WTC11 (cell line): ENCODE data around the gene COL5A1.

ENCODE experiments used
- AFF4 ChIP-seq: sonication (generic); formaldehyde crosslinking; IDR thresholded peaks from 2 replicates; pipeline ENCODE4 v1.8.1; 2023; ENCODE audit warnings: mild to moderate bottlenecking, missing genetic modification reagents, borderline replicate concordance
- ATF6 ChIP-seq: sonication (generic); formaldehyde crosslinking; IDR thresholded peaks from 2 replicates; pipeline ENCODE4 v1.8.1; 2023; ENCODE audit warnings: mild to moderate bottlenecking, missing genetic modification reagents
- CREB1 ChIP-seq: sonication (generic); formaldehyde crosslinking; IDR thresholded peaks from 2 replicates; pipeline ENCODE4 v1.8.0; 2023; ENCODE audit warnings: mild to moderate bottlenecking, missing genetic modification reagents
- CREM ChIP-seq: sonication (generic); formaldehyde crosslinking; IDR thresholded peaks from 2 replicates; pipeline ENCODE4 v1.8.1; 2022; ENCODE audit warnings: mild to moderate bottlenecking, missing genetic modification reagents, moderate library complexity
- CTCF ChIP-seq: fragments of 200-600 bp; IDR thresholded peaks from 2 replicates; pipeline ENCODE4 v1.8.0; 2022; ENCODE audit warnings: antibody characterized with exemption
- MAX ChIP-seq: sonication (generic); formaldehyde crosslinking; IDR thresholded peaks from 2 replicates; pipeline ENCODE4 v1.8.0; 2022; ENCODE audit warnings: mild to moderate bottlenecking, missing genetic modification reagents
- NFE2L1 ChIP-seq: sonication (generic); formaldehyde crosslinking; IDR thresholded peaks from 2 replicates; pipeline ENCODE4 v1.8.1; 2023; ENCODE audit warnings: missing genetic modification reagents
- PRDM15 ChIP-seq: sonication (generic); formaldehyde crosslinking; IDR thresholded peaks from 2 replicates; pipeline ENCODE4 v1.8.0; 2022; ENCODE audit warnings: missing genetic modification reagents
- SP1 ChIP-seq: sonication (generic); formaldehyde crosslinking; conservative IDR thresholded peaks from 2 replicates; pipeline ENCODE4 v1.8.1; 2022; ENCODE audit warnings: missing genetic modification reagents

GRCh38 chr9:134669399-134669955 lies 27.9 kb downstream of the COL5A1 start:
- TF ChIP-seq ATF6 (CRISPR knock-in tag) (no peak), SP1 (CRISPR knock-in tag) (no peak), CTCF (no peak), NFE2L1 (CRISPR knock-in tag) (no peak), CREM (CRISPR knock-in tag) (no peak), MAX (CRISPR knock-in tag) (no peak), CREB1 (CRISPR knock-in tag) (no peak), PRDM15 (CRISPR knock-in tag) (no peak), AFF4 (CRISPR knock-in tag) (no peak)
